DND-41 (cell line): Measurements from ENCODE around the gene SLAIN2.

Experiments used
- CTCF ChIP-seq: IDR thresholded peaks from 2 replicates; pipeline ENCODE4 v1.5.1; 2012; ENCODE audit warnings: borderline replicate concordance, low read length, moderate library complexity, mild to moderate bottlenecking; ENCODE audit not compliant: poor library complexity, severe bottlenecking; ENCODE audit errors: extremely low read depth
- EZH2 ChIP-seq: IDR thresholded peaks from 3 replicates; pipeline ENCODE4 v1.6.1; 2012; ENCODE audit warnings: borderline replicate concordance, low read depth, mild to moderate bottlenecking, moderate library complexity, low read length, inconsistent platforms; ENCODE audit not compliant: severe bottlenecking

- TF ChIP-seq CTCF (no peak), EZH2 (no peak)
Observed at GRCh38 chr4:48367016-48367415, 25.7 kb downstream of the SLAIN2 start.
